GM18520 (cell line): ENCODE data around the gene SMAD3.
"Not testable (repeated sequence)": the region's sequence is repeated elsewhere in the genome, so short reads cannot be mapped to it uniquely, and the experiment has no call there.

ENCODE experiments used
- ATAC-seq: cut with Tn5 transposase; IDR thresholded peaks from one replicate; pipeline ENCODE4 v1.9.1; 2021; ENCODE audit not compliant: unreplicated experiment

The SMAD3 gene

DNA sequence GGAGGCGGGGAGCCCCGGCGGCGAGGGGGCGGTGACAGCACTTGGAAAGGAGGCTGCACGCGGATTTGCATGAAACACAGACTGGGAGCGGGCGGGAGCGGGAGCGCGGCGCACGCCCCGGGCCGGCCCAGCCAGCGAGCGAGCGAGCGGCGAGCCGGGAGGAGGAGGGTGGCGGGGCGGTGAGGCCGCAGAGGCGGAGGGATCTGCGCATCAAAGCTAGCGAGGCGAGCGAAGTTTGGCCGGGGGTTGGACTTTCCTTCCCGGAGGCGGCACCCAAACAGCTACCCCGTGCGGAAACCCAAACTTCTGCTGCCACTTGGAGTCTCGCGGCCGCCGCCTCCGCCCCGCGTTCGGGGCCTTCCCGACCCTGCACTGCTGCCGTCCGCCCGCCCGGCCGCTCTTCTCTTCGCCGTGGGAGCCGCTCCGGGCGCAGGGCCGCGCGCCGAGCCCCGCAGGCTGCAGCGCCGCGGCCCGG is at the start of gene SMAD3:
Gene SMAD3, plus strand, starts transcription at position 72 of the 475 bp plus-strand sequence. CDS start 553 bp downstream, outside the sequence.
- no peak for ATAC-seq

- no peak for ATAC-seq
These were observed 48.1 kb upstream of the SMAD3 start for GRCh38 chr15:67017311-67017710.

GRCh38 chr15:67018026-67018425 is 47.4 kb upstream of the SMAD3 start:
- ATAC-seq, result no peak

DNA sequence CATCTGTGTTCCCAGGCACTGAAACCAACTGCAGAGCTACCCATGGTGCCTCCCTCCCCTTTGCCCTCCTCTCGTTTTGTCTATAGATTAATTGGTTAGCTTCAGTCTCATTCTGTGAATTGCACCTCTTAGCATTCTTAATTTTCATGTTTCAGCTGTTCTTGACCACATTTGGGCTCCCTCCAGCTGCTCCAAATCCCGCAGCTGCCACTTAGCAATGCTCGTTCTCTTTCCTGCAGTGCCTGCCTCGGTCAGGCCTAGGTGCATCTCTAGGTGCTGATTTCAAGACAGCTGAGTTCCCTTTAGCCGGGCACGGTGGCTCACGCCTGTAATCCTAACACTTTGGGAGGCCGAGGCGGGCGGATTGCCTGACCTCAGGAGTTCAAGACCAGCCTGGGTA is 47.0 kb upstream of the SMAD3 start:
- ATAC-seq, result no peak

DNA sequence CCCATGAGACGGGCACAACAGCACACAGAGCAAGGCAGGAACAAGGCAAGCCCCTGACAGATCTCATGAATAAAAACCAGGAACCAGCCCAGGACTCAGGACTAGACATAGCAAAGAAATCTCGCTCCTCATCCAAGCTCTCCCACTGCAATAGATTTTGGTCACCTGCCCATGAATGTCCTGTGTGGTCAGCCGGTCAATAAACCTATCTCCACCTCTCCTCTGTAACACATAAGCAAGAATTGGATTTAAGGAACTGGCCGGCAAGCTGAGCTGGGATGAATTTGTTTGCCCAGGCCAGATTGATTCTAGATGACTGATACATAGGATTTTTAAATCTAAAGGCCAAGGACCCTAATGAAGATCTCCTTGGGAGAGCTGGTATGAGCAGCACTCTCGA is 46.3 kb upstream of the SMAD3 start:
- ATAC-seq, result no peak

- no peak for ATAC-seq
These were observed 45.4 kb upstream of the SMAD3 start for GRCh38 chr15:67019884-67020520.

- not testable (repeated sequence) for ATAC-seq
These were observed 44.7 kb upstream of the SMAD3 start for GRCh38 chr15:67020668-67021067.

GRCh38 chr15:67021455-67021854 is 43.9 kb upstream of the SMAD3 start:
- ATAC-seq, result no peak

- ATAC-seq, result no peak
These were observed 42.8 kb upstream of the SMAD3 start for GRCh38 chr15:67022587-67023105.

DNA sequence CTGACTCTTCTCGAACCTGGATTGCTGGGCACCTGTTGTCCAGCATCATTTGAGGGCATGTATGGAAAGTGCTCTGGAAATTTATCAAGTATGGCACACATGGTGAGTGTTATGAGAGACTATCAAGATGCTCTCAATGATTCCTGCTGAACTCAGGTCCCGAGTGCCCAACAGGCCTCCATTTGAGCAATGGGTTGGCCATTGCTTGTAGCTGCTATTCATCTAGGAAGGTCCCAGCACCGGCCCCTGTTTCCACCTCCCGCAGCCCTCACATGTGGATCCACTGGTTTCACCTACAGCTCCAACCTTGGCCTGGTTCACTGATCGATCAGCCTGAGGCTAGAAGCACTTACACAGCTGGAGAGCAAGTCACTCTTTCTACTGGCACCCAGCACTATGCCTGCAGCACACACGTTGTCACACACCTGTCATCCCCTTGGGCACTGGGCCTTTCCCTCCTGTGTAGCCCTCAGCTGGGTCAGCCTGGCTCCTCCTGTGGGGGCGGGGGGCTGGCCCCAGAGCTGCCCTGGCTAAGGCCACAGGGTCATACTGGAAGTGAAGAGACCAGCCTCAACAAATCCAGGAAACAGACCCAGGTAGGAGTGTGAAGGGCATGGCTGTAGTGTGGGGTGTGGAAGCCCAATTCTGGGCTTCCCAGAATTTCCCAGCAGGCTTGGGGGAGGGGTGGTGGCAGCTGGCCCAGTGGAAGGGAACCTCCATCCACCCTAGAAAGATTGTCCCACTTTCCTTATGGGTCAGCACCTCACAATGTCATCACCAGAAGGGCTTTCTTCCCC is 41.7 kb upstream of the SMAD3 start:
- no peak for ATAC-seq

- no peak for ATAC-seq
These were observed 40.9 kb upstream of the SMAD3 start for GRCh38 chr15:67024314-67024997.

GRCh38 chr15:67024998-67025368 is 40.4 kb upstream of the SMAD3 start:
- no peak for ATAC-seq

DNA sequence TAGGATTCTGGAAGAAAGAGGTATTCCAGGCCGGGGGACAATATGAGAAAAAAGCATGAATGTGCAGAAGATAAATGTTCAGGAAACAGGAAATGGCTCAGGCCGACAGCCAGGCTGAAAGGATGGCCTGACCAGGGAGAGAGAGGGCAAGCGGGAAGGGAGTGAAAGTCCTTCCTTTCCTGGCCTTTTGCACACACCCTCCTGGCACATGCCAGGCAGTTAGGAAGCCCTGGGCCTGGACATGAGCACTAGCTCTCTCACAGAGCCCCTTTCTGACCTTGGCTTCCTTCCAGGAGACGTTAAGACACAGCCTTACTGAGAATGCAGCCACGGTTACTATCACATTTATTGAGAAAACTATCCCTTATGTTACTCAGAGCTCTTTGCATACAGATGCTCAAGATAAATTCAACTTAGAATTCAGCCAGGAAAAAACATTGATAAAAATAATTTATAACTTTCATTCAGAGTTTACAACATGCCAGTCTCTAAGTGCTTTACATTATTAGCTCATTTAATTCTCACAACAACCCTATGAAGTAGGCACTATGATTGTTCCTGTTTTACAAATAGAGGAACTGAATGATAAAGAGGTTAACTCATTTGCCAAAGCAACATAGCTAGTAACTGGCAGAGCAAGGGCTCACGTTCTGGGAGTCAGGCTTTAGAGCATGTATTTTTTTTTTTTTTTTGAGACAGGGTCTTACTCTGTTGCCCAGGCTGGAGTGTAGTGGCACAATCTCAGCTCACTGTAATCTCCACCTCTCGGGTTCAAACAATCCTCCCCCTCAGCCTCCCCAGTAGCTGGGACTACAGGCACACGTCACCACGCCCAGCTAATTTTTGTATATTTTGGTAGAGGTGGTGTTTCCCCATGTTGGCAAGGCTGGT is 39.4 kb upstream of the SMAD3 start:
- no peak for ATAC-seq

DNA sequence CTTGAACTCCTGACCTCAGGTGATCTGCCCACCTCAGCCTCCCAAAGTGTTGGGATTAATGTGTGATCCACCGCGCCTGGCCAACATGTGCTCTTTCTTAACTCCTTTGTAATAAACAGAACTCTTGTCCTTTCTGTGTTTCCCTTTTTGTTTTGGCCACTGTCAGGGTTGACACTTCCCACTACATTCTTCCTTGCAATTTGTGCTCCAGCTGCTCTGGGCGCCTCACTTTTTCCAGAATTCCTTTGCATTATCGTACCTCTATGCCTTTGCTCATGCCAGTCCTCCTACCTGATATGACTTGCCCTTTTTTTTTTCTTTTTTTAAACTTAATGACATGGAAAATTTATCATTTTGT is 38.8 kb upstream of the SMAD3 start:
- no peak for ATAC-seq

DNA sequence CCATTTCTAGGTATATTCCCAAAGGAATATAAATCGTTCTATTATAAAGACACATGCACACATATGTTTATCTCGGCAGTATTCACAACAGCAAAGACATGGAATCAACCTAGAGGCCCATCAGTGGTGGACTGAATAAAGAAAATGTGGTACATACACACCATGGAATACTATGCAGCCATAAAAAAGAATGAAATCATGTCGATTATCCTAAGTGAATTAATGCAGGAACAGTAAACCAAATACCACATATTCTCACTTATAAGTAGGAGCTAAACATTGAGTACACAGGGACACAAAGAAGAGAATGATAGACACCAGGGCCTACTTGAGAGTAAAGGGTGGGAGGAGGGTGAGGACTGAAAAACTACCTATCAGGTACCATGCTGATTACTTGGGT is 37.0 kb upstream of the SMAD3 start:
- ATAC-seq, result not testable (repeated sequence)

GRCh38 chr15:67030036-67030762 is 35.2 kb upstream of the SMAD3 start:
- ATAC-seq, result no peak

DNA sequence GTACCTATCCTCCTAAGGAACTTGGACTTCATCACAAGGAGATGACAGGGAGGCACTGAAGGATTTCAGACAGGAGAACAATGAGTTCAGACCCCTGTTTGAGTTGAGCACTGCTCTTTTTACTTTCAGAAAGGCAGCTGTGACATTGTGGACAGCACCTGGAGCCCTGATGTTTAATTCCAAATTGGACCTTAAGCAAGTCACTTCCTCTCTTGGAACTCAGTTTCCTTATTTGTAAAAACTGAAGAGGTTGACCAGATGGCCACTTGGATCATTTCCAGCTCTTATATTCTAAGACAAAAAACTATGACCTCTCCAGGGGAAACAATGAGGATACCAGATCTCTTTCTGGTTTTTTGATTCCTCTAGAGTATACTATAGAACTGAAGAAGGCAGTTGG is 34.1 kb upstream of the SMAD3 start:
- no peak for ATAC-seq

- no peak for ATAC-seq
These were observed 32.8 kb upstream of the SMAD3 start for GRCh38 chr15:67032608-67033007.

GRCh38 chr15:67033012-67033411 is 32.4 kb upstream of the SMAD3 start:
- no peak for ATAC-seq

- no peak for ATAC-seq
These were observed 31.8 kb upstream of the SMAD3 start for GRCh38 chr15:67033571-67034044.
